ENCODE data around the gene SPAG16.

DNA sequence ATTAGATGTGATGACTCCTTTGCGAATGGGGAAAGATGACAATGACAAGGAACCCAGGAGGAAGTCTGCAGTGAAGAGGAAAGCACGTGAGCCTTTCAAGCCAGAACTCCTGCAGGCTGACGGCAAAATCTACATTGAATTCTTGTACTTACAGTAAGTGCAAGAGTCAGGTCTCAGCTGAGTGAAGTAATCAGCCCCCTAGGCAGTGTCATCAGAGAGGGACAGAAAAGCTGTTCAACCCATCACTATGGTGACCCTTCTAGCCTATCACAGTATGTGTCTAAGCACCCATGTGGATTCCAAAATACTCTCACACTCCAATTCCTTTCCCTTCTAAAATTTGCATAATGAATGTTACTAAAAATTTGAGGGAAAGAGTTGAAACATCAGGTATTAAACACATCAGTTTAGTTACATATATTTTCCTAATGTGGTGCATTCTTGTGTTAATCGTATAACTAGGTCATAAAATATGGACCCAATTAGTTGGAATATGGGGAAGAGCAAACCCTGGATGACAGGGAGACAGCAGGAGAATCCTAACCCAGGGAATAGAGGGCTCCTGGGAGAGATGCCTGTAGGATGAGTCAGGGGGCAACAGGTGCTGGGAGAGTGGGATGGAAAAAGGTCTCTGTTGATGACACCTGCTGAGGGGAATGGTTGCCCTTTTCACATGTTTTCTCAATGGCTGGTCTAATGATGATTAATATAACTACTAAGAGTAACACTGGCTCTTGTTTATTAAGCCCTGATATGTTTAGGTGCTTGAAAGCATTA is 1166.0 kb downstream of the SPAG16 start:
- TF ChIP-seq, protein P1, sequence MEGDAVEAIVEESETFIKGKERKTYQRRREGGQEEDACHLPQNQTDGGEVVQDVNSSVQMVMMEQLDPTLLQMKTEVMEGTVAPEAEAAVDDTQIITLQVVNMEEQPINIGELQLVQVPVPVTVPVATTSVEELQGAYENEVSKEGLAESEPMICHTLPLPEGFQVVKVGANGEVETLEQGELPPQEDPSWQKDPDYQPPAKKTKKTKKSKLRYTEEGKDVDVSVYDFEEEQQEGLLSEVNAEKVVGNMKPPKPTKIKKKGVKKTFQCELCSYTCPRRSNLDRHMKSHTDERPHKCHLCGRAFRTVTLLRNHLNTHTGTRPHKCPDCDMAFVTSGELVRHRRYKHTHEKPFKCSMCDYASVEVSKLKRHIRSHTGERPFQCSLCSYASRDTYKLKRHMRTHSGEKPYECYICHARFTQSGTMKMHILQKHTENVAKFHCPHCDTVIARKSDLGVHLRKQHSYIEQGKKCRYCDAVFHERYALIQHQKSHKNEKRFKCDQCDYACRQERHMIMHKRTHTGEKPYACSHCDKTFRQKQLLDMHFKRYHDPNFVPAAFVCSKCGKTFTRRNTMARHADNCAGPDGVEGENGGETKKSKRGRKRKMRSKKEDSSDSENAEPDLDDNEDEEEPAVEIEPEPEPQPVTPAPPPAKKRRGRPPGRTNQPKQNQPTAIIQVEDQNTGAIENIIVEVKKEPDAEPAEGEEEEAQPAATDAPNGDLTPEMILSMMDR (IDR thresholded peaks at IDR 0.05): no peak
- TF ChIP-seq EP300 (IDR thresholded peaks at IDR 0.05): no peak
- no peak for TF ChIP-seq POLR2A (IDR thresholded peaks at IDR 0.05)

Data from tibial nerve (tissue), 4 donors.